GM12872 (cell line): ENCODE measurements around the gene ANKRD49.

Experiments used
- CTCF ChIP-seq: IDR thresholded peaks from 3 replicates; pipeline ENCODE4 v1.5.1; 2011; ENCODE audit warnings: low read depth, mild to moderate bottlenecking, low read length, moderate library complexity; ENCODE audit not compliant: insufficient read depth

ANKRD49 gene

GRCh38 chr11:94546162-94546470 is 52.3 kb downstream of the ANKRD49 start:
- no peak for TF ChIP-seq CTCF

GRCh38 chr11:94546886-94547285 is 53.1 kb downstream of the ANKRD49 start:
- peak; percentile 23; the same call in 1 of the 3 replicates for TF ChIP-seq CTCF

GRCh38 chr11:94549146-94549545 is 55.4 kb downstream of the ANKRD49 start:
- TF ChIP-seq CTCF, result no peak
